GDM1 (cell line): ENCODE data around the gene MAGEL2.

Experiments
- DNase-seq: peaks from one replicate; lab custom pipeline; 2025; lab: John Stamatoyannopoulos, UW

Gene MAGEL2

GRCh38 chr15:23647421-23648370, at the start of gene MAGEL2:
Gene MAGEL2, minus strand, starts transcription at chr15:23647867. Its CDS starts 125 bp downstream, at chr15:23647742.
- no peak for DNase-seq

GRCh38 chr15:23695282-23695681, 47.6 kb upstream of the MAGEL2 start:
- DNase-seq, result no peak

- no peak for DNase-seq
Observed at GRCh38 chr15:23694592-23694991, 46.9 kb upstream of the MAGEL2 start.

- no peak for DNase-seq
Observed at GRCh38 chr15:23690450-23690852, 42.8 kb upstream of the MAGEL2 start.

- DNase-seq, result no peak
Observed at GRCh38 chr15:23690015-23690414, 42.3 kb upstream of the MAGEL2 start.

GRCh38 chr15:23687143-23687470, 39.4 kb upstream of the MAGEL2 start, which contains the start of gene NDN:
Gene NDN, minus strand, starts transcription at chr15:23687305. Its CDS starts 88 bp downstream, at chr15:23687217.
- no peak for DNase-seq

- no peak for DNase-seq
Observed at GRCh38 chr15:23686466-23687142, 38.9 kb upstream of the MAGEL2 start.

GRCh38 chr15:23671481-23671880, 23.8 kb upstream of the MAGEL2 start:
- DNase-seq, result no peak

- DNase-seq, result no peak
Observed at GRCh38 chr15:23670970-23671369, 23.3 kb upstream of the MAGEL2 start.

- DNase-seq, result no peak
Observed at GRCh38 chr15:23663232-23663631, 15.6 kb upstream of the MAGEL2 start.

GRCh38 chr15:23648920-23649515, 1.4 kb upstream of the MAGEL2 start:
- DNase-seq, result no peak

GRCh38 chr15:23647001-23647295, 719 bp downstream of the MAGEL2 start:
- no peak for DNase-seq

- no peak for DNase-seq
Observed at GRCh38 chr15:23646165-23647000, 1.3 kb downstream of the MAGEL2 start.

- DNase-seq, result no peak
Observed at GRCh38 chr15:23645371-23646164, 2.1 kb downstream of the MAGEL2 start.

- DNase-seq, result no peak
Observed at GRCh38 chr15:23644829-23645228, 2.8 kb downstream of the MAGEL2 start.

GRCh38 chr15:23642413-23643044, 5.1 kb downstream of the MAGEL2 start:
- peak; percentile 26 for DNase-seq

- no peak for DNase-seq
Observed at GRCh38 chr15:23634181-23634580, 13.5 kb downstream of the MAGEL2 start.

GRCh38 chr15:23629234-23629805, 18.3 kb downstream of the MAGEL2 start:
- DNase-seq, result no peak

- no peak for DNase-seq
Observed at GRCh38 chr15:23628612-23629233, 18.9 kb downstream of the MAGEL2 start.

GRCh38 chr15:23616536-23616935, 31.1 kb downstream of the MAGEL2 start:
- no peak for DNase-seq
